ENCODE measurements around the gene TUBB2A.
"Not testable (repeated sequence)": the region's sequence is repeated elsewhere in the genome, so short reads cannot be mapped to it uniquely, and the experiment has no call there.

Gene TUBB2A

DNA sequence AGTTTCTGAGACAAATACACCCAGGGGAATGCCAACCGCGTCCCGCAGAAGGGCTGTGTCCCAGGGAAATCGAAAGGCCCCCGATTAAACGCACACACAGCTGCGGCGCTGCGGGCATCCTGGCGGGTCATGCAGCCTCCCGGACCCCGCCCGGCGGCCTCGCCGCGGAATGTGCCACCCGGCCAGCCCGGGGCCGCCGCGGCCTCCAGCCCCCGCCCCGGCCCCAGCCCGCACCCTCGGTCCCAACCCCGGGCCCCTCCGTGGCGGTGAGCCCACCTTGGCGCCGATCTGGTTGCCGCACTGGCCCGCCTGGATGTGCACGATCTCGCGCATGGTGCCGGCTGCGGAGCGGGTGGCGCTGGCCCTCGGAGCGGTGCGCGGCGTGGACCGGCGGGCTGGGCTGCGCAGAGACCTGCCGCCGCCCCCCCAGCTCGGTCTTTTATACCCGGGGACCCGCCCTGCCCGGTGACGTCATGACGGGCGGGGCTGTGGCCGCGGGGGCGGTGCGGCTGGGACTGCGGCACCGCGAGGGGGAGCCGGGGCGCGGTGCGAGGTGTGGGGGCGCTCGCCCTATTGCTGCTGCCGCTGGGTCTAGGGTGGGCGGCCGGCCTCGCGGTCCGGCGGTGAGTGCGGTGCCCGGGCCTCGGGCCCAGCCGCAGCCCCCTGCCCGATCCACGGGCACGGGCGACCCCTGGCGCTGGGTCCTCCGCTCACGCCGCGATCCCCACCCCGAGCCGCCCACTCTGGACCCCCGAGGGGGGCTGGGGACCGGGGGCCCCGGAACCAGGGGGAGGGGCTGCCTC lies at the start of gene TUBB2A:
Gene TUBB2A, minus strand, starts transcription at position 414 of the 803 bp plus-strand sequence. Its CDS starts 81 bp downstream, at position 333.
- DNase-seq: no peak

GRCh38 chr6:3206339-3207015 lies 49.1 kb upstream of the TUBB2A start:
- DNase-seq: no peak

DNA sequence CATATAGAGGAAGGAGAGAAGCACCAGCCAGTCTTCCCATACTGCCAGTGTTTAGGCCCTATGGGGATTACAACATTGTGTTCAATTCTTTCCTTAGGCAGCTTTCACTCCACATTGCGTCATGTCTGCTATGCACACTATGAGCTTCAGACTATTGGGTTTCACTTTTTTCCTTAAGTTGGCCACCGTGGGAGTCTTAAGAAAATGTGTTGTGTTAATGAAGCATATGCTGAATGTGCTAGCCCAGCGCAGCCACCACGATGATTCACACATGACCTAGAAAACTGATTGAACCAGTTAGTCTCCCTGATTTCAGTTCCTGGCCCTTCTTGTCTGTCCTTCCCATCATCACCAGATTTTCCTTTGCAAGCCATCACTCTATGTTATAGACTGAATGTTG lies 48.6 kb upstream of the TUBB2A start:
- DNase-seq: no peak

DNA sequence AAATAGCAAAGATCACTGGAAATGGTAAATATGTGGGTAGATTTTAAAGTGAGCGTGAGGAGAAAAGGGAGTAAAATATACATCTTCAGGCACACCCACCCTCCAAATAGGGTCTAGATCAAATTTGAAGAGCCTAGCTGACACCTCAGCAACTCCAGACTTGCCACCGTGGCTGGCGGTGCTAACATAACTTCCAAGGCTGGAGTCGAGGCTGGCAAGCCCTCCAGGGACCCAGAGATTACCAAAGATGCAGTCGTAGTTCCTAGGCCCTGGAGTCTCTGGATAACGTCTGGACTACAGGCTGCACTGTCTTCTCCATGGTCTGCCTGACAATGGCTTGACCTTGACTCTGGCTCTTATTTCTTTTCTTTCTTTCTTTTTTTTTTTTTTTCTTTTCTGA lies 47.6 kb upstream of the TUBB2A start:
- no peak for DNase-seq

- no peak for DNase-seq
Observed at GRCh38 chr6:3202999-3203696, 45.8 kb upstream of the TUBB2A start.

GRCh38 chr6:3201388-3201787 lies 44.0 kb upstream of the TUBB2A start:
- no peak for DNase-seq

- DNase-seq: no peak
Observed at GRCh38 chr6:3200682-3201081, 43.3 kb upstream of the TUBB2A start.

- DNase-seq: no peak
Observed at GRCh38 chr6:3199382-3199781, 42.0 kb upstream of the TUBB2A start.

- not testable (repeated sequence) for DNase-seq
Observed at GRCh38 chr6:3197734-3198133, 40.4 kb upstream of the TUBB2A start.

- DNase-seq: no peak
Observed at GRCh38 chr6:3196770-3197169, 39.4 kb upstream of the TUBB2A start.

GRCh38 chr6:3195695-3196497 lies 38.6 kb upstream of the TUBB2A start:
- DNase-seq: no peak

- no peak for DNase-seq
Observed at GRCh38 chr6:3195420-3195694, 38.0 kb upstream of the TUBB2A start.

DNA sequence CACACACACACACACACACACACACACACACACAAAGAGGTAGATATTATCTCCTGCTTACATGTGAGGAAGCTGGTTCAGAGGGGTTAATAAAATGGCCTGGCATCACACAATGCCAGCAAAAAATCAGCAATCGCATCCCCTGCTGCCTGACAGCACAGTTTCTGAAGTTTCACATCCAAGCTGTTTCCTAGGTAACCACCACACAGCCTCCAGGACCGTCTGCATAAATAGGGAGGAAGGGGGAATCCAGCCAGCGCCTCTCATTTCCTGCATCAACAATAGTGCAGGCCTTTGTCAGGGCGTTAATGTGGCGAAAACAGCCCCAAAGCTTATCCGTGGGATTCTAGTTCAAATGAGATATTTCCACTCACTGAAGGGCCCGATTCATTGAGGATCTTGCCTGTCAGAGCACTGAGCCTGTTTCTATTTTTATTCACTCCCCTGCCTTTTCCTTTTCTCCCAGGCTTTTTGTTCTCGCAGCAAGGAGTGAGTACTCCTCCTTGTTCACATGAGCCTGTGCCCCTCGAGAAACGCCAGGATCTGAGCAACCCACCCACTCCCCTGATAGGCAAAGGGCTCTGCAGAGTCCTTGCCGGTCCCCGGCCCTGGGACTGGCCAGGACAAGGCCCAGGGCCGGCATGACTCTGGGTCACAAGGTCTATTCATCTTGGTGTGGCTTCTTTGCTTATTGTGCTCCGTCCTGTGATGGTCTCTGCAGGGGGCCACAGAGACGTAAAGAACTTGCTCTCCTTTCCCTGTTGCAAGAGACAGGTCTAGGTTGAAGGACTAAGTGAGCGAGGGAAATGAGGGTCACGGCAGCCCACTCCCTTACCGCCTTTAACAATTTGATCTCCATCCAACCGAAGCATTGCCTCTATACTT lies 37.4 kb upstream of the TUBB2A start:
- no peak for DNase-seq

DNA sequence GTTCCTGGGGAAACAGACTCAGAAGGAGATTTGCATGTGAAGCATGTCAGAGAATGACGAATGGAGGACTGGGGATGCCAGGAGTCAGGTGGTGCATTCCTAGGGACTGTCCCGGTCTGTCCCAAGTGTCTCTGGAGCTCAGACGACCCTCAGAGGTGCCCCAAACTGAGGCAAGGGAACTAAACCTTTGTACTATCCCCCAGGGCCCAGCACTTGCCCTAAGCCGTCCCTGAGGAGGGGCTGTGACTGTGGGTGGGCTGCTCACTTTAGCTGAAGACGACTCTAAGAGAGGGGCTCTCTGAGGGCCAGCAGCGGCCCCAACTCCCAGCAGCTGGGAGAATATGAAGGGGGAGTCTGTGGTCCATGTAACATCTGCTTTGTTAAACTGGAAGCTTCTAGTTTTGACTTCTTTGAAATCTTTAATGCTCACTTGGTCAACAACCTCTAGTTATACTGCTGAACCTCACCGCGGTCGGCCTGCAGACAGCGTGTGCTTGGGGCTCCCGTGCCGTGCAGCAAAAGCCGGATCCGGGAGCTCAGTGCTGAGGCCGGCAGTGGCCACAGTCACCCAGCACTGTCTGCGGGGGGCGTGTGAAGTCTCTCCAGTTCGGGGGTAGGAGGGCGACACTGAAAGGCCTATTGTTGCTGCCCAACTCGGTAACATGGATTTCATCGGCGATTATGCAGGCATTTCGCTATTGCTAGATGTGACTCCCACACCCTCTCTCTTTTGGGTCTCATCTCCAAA lies 35.9 kb upstream of the TUBB2A start:
- DNase-seq: no peak

GRCh38 chr6:3190779-3191178 lies 33.4 kb upstream of the TUBB2A start:
- DNase-seq: no peak

DNA sequence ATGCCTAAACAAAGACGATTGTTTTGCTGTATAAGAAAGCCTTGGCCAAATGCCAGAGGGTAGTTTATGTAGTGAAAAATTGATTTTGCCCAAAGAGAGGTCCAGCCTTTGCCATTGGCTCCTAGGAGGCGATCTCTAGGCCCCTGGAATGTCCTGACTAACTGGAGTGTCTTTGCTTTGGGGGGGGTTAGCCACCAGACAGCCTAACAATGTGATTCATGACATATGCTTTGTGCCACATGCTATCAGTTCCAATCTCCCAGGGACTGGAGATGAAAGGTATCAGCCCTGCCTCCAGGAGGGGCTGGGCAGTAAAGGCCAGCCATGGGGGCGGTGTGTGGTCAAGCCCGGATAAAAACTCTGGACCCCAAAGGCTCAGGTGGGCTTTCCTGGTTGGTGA lies 32.7 kb upstream of the TUBB2A start:
- no peak for DNase-seq

DNA sequence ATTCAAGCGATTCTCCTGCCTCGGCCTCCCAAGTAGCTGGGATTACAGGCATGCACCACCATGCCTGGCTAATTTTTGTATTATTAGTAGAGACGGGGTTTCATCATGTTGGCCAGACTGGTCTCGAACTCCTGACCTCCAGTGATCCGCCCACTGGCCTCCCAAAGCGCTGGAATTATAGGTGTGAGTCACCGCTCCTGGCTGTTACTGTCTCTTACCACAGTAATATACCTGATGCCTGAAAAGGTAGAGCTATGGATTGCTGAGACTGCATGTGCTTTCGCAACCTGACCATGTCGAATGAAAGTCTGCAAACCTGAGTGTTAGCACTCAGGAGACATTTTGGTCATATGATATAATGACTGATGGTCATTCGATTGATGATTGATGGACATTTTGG lies 31.8 kb upstream of the TUBB2A start:
- DNase-seq: not testable (repeated sequence)

GRCh38 chr6:3188262-3188661 lies 30.9 kb upstream of the TUBB2A start:
- DNase-seq: no peak

DNA sequence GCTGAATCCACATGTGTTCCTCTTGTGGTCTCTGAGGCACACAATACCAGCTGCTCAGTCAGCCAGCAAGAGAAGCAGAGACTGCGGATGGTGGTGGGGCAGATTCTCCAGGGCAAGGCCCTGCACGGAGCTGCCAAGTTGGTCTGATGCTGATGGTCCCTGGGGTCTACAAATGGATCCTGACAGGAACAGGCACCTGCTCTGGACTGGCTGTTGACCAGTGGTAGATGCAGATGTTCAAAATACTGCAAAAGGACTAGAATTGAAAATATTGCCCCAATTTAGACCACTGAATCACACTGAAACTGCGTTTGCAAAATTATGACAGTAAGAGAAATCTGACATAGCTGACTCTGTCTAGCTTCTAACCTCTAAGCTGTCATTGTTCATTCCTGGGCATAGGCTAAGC lies 29.6 kb upstream of the TUBB2A start:
- DNase-seq: no peak

DNA sequence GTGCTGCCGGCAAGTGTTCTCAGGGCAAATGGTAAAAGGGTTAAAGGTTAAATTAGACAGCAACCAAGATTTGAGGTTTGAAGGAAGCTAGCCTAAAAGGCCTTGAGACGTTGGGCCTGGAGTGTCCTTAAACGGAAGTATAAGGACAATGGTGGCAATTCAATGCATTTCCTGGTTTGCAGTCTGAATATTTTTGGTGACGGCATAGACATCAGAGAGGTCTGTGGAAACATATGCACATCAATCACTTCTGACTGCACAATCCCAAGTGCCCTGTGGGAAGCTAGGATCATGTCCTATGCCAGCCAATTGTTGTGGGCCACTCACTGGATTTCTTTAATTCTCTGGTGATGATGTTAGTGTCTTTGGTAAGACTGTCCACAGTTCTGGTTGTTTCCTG lies 25.7 kb upstream of the TUBB2A start:
- no peak for DNase-seq

- DNase-seq: no peak
Observed at GRCh38 chr6:3181105-3181504, 23.8 kb upstream of the TUBB2A start.

Measured in NCI-H2081 treated with DMSO at 0.1 percent for 48 hours (cell line).